OCI-LY1 (cell line): Measurements from ENCODE around the gene DNAJC28.
"Not testable (repeated sequence)": the region's sequence is repeated elsewhere in the genome, so short reads cannot be mapped to it uniquely, and the experiment has no call there.

Experiments
- H2AFZ ChIP-seq: fragments of 200-600 bp; sonication (generic), shearing (Covaris generic); 2 replicates; pipeline ENCODE4 v1.6.0; 2014; ENCODE audit warnings: antibody characterized with exemption, mild to moderate bottlenecking, low read length
- H3F3A ChIP-seq: fragments of 200-600 bp; sonication (generic), shearing (Covaris generic); 2 replicates; pipeline ENCODE4 v1.6.0; 2014; ENCODE audit warnings: mild to moderate bottlenecking, antibody characterized with exemption, low read length, moderate library complexity; ENCODE audit not compliant: insufficient read depth
- H3K27ac ChIP-seq: fragments of 200-600 bp; sonication (generic); 2 replicates; pipeline ENCODE4 v1.5.1; 2014; ENCODE audit warnings: low read length, mixed run types, mild to moderate bottlenecking, low read depth; ENCODE audit not compliant: poor library complexity, severe bottlenecking
- H3K27me3 ChIP-seq: fragments of 200-600 bp; sonication (generic); 2 replicates; pipeline ENCODE4 v1.6.0; 2014; ENCODE audit warnings: antibody characterized with exemption, mild to moderate bottlenecking, low read length, moderate library complexity; ENCODE audit not compliant: insufficient read depth
- H3K36me3 ChIP-seq: fragments of 200-600 bp; sonication (generic); 2 replicates; pipeline ENCODE4 v1.6.1; 2014; ENCODE audit warnings: mild to moderate bottlenecking, antibody characterized with exemption, low read length, moderate library complexity, mixed read lengths; ENCODE audit not compliant: insufficient read depth
- H3K4me1 ChIP-seq: fragments of 200-600 bp; sonication (generic); 2 replicates; pipeline ENCODE4 v1.5.1; 2014; ENCODE audit warnings: mild to moderate bottlenecking, low read length, moderate library complexity; ENCODE audit not compliant: insufficient read depth, severe bottlenecking
- H3K4me2 ChIP-seq: fragments of 200-600 bp; sonication (generic), shearing (Covaris generic); 2 replicates; pipeline ENCODE4 v1.6.1; 2014; ENCODE audit warnings: low read length
- H3K4me3 ChIP-seq: fragments of 200-600 bp; sonication (generic); 2 replicates; pipeline ENCODE4 v1.5.1; 2014; ENCODE audit warnings: low read length, low read depth, mild to moderate bottlenecking, mixed read lengths; ENCODE audit not compliant: poor library complexity, severe bottlenecking
- H3K79me2 ChIP-seq: fragments of 200-600 bp; shearing (Covaris generic); 2 replicates; pipeline ENCODE4 v1.6.1; 2016; ENCODE audit warnings: mixed run types, low read length, mixed read lengths; ENCODE audit not compliant: insufficient read depth
- H3K9ac ChIP-seq: fragments of 200-600 bp; sonication (generic), shearing (Covaris generic); 2 replicates; pipeline ENCODE4 v1.6.1; 2014; ENCODE audit warnings: mild to moderate bottlenecking, low read length, mixed read lengths
- H3K9me2 ChIP-seq: fragments of 200-600 bp; sonication (generic), shearing (Covaris generic); 2 replicates; pipeline ENCODE4 v1.6.1; 2014; ENCODE audit warnings: low read depth, mild to moderate bottlenecking, low read length, mixed read lengths
- H3K9me3 ChIP-seq: fragments of 200-600 bp; shearing (Covaris generic); 2 replicates; pipeline ENCODE4 v1.6.1; 2014; ENCODE audit warnings: low read length, mixed read lengths
- H4K20me1 ChIP-seq: fragments of 200-600 bp; sonication (generic), shearing (Covaris generic); 2 replicates; pipeline ENCODE4 v1.6.0; 2016; ENCODE audit warnings: mild to moderate bottlenecking, low read length; ENCODE audit not compliant: insufficient read depth
- CTCF ChIP-seq: fragments of 200-600 bp; sonication (generic), shearing (Covaris generic); IDR thresholded peaks from 2 replicates; pipeline ENCODE4 v1.5.1; 2017; ENCODE audit warnings: mild to moderate bottlenecking, antibody characterized with exemption, low read length, moderate library complexity, mixed read lengths
- EZH2 ChIP-seq: fragments of 200-600 bp; sonication (generic), shearing (Covaris generic); IDR thresholded peaks from 2 replicates; pipeline ENCODE4 v1.8.0; 2017; ENCODE audit warnings: borderline replicate concordance, mixed run types, mild to moderate bottlenecking, antibody characterized with exemption, low read length, moderate library complexity, mixed read lengths

DNAJC28 gene

DNA sequence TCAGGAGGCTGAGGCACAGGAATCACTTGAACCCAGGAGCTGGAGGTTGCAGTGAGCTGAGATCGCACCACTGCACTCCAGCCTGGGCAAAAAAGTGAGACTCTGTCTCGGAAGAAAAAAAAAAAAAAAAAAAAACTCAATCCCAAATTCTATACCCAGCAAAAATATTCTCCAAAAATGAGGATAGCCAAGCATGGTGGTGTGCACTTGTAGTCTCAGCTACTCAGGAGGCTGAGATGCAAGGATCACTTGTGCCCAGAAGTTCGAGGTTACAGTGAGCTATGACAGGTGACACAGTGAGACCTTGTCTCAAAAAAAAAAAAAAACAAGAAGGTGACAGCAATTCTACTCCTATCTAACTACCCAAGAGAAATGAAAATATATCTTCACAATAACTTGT is 18.2 kb downstream of the DNAJC28 start:
- no peaks in the 10 kb centered on the region for H3F3A ChIP-seq
- TF ChIP-seq EZH2: no peak
- no peak for TF ChIP-seq CTCF
- H3K79me2 ChIP-seq: peaks cover 58% of the 10 kb centered on the region
- no peak overlapping the region for H3K4me3 ChIP-seq
- H3K36me3 ChIP-seq: peaks cover 11% of the 10 kb centered on the region
- no peaks in the 10 kb centered on the region for H4K20me1 ChIP-seq
- H3K27ac ChIP-seq: no peak overlapping the region
- H3K9me2 ChIP-seq: no peaks in the 10 kb centered on the region
- no peak overlapping the region for H3K4me2 ChIP-seq
- H3K27me3 ChIP-seq: no peaks in the 10 kb centered on the region
- H3K9ac ChIP-seq: no peak overlapping the region
- H2AFZ ChIP-seq: no peak overlapping the region
- H3K4me1 ChIP-seq: peaks cover 3% of the 10 kb centered on the region
- 0 out of 2 replicates have a peak, but pooled peaks cover 3% of the 10 kb centered on the region for H3K9me3 ChIP-seq

DNA sequence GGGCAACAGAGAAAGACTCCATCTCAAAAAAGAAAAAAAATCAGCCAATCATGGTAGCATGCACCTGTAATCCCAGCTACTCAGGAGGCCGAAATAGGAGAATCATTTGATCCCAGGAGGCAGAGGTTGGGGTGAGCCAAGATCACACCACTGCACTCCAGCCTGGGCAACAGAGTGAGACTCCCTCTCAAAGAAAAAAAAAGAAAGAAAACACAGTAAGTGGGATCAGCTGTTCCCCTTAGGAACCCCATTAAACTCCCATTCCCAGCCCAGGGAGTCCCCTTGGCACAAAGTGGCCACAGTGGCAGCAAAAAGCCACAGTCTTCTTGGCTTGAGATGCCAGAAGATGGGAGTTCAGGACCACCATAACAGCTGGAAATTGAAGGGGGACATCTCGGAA is 20.8 kb downstream of the DNAJC28 start:
- TF ChIP-seq CTCF (no peak), EZH2 (no peak)
- Histone ChIP-seq H3K4me3 (no peak overlapping the region), H3K9me3 (0 out of 2 replicates have a peak, but pooled peaks cover 3% of the 10 kb centered on the region), H3K27me3 (no peaks in the 10 kb centered on the region), H3K9ac (no peak overlapping the region), H2AFZ (no peak overlapping the region), H3F3A (no peaks in the 10 kb centered on the region), H4K20me1 (no peaks in the 10 kb centered on the region), H3K79me2 (peaks cover 48% of the 10 kb centered on the region), H3K9me2 (no peaks in the 10 kb centered on the region), H3K4me1 (no peaks in the 10 kb centered on the region), H3K27ac (no peak overlapping the region), H3K36me3 (peaks cover 11% of the 10 kb centered on the region), H3K4me2 (no peak overlapping the region)

- Histone ChIP-seq H3K79me2 (peaks cover 45% of the 10 kb centered on the region), H3K36me3 (peaks cover 13% of the 10 kb centered on the region)
- H3K4me1 ChIP-seq, H3F3A ChIP-seq, H3K4me3 ChIP-seq, H3K27me3 ChIP-seq, H3K9ac ChIP-seq, H2AFZ ChIP-seq, H3K4me2 ChIP-seq, H3K27ac ChIP-seq, H4K20me1 ChIP-seq, H3K9me3 ChIP-seq, H3K9me2 ChIP-seq: not testable (repeated sequence)
Measured at GRCh38 chr21:33469183-33469582, 22.3 kb downstream of the DNAJC28 start.

- TF ChIP-seq CTCF: no peak
- no peak for TF ChIP-seq EZH2
- H3K9me3 ChIP-seq: no peaks in the 10 kb centered on the region
- H3K4me1 ChIP-seq: no peaks in the 10 kb centered on the region
- H3K4me3 ChIP-seq: no peak overlapping the region
- H3K27ac ChIP-seq: no peak overlapping the region
- no peak overlapping the region for H3K9ac ChIP-seq
- H3F3A ChIP-seq: no peaks in the 10 kb centered on the region
- H3K27me3 ChIP-seq: no peaks in the 10 kb centered on the region
- H3K36me3 ChIP-seq: peaks cover 46% of the 10 kb centered on the region; the same call in 1 of the 2 replicates
- no peak overlapping the region for H3K4me2 ChIP-seq
- H3K9me2 ChIP-seq: no peaks in the 10 kb centered on the region
- H4K20me1 ChIP-seq: no peaks in the 10 kb centered on the region
- no peaks in the 10 kb centered on the region for H3K79me2 ChIP-seq
- no peak overlapping the region for H2AFZ ChIP-seq
Measured at GRCh38 chr21:33461538-33462250, 29.8 kb downstream of the DNAJC28 start.
